Caki2 (cell line): Measurements from ENCODE around the gene KLRG1. TPM values are rescaled to one million over a fixed set of nuclear protein-coding genes. Genes with fewer than 3 reads are reported as not detected.

ENCODE experiments used
- DNase-seq: peaks from one replicate; pipeline ENCODE4 v3.0.0-alpha.2; 2015; ENCODE audit warnings: low read depth
- in situ Hi-C: cut with HindIII; loops from 2 replicates; pipeline ENCODE4 v1.10.0; 2016; ENCODE audit warnings: low sequenced_read_pairs, low pct_unique_long_range_greater_than_20kb, mixed read lengths
- total RNA-seq: library from RNA; depleted of rRNA; stranded (reverse); fragments of >200 nt; shearing (Covaris generic); gene quantifications from 2 replicates; pipeline ENCODE4 v1.2.3, GENCODE V29; 2014; ENCODE audit warnings: low replicate concordance; rRNA removed

KLRG1 gene
- total RNA-seq, 1 experiment from 2014 or later: 4.2 TPM

DNA sequence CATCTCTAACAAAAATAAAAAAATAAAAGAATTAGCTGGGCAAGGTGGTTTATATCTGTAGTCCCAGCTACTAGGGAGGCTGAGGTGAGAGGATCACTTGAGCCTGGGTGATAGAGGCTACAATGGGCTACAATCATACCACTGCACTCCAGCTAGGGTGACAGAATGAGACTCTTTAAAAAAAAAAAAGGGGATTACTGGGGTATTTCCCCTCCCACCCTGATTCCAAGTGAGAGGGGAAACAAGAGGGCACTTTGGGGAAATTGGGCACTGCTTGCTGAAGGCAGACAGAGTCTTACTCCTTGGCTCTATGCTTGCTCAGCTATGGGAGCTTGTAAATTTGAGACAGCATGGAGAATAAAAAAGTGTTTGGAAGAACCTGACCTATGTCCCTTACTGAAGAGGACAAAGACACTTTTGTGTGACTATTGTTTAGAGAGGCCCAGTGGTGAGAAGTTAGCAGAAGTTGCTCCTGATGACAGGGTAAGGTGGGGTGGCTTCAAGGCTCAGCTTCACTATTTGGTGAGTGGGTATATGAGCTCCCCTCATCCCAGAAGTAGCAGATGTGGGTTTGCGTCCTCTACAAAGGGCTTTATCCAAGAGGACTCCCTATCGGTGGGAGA, 44.0 kb downstream of the KLRG1 start:
- in situ Hi-C loops: no loop called here
- no peak for DNase-seq

DNA sequence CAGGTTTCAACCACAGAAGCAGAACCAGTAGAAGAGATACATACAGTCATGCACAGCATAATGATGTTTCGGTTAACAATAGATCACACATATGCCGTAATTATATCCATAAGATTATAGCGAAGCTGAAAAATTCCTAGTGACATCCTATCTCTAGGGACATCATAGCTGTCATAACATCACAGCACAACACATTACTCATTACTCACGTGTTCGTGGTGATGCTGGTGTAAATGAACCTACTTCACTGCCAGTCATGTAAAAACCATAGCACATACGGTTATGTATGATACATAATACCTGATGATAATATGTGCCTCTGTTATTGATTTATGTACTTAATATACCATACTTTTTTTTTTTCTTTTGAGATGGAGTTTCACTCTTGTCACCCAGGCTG, 44.7 kb downstream of the KLRG1 start:
- no peak for DNase-seq
- in situ Hi-C loops: no loop called here

DNA sequence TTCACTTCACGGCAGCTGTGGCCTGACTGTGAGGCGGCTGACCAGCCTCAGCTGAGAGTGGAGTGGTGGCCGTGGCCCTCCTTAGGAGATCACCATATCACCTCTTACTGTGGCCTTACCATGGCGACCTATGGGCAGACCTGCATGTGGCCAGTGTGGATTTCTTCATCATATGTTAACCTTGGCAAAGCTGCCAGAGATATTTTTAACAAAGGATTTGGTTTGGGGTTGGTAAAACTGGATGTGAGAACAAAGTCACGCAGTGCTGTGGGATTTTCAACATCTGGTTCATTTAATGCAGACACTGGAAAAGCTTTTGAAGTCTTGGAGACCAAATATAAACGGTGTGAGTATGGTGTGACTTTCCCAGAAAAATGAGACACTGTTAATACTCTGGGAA, 46.9 kb downstream of the KLRG1 start:
- no peak for DNase-seq
- in situ Hi-C loops: no loop called here

GRCh38 chr12:9037431-9037830, 48.1 kb downstream of the KLRG1 start:
- DNase-seq: no peak
- in situ Hi-C loops: no loop called here

GRCh38 chr12:9039397-9039977, 50.1 kb downstream of the KLRG1 start:
- in situ Hi-C loops: no loop called here
- DNase-seq: peak; percentile 28

GRCh38 chr12:9040484-9041186, 51.3 kb downstream of the KLRG1 start:
- no peak for DNase-seq
- in situ Hi-C loops: no loop called here

- in situ Hi-C loops: no loop called here
- DNase-seq: no peak
Observed at GRCh38 chr12:9041321-9041720, 52.0 kb downstream of the KLRG1 start.

DNA sequence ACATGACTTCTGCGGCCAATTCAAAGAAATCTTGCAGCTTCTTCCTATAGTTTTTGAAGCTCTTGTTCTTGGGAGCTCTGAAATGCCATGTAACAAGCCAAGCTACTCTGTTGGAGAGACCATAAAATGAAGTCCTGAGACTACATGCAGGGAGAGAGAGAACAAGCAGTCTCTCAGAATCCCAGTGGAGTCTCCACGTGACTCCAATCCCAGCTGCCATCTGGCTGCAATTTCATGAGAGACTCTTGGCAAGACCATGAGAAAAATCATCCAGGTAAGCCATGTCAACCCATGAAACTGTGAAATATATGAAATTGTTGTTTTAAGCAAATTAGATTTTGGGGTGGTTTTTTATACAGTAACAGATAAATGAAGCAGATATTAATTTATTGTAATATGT, 54.4 kb downstream of the KLRG1 start:
- no peak for DNase-seq
- in situ Hi-C loops: no loop called here

GRCh38 chr12:9047105-9047504, 57.8 kb downstream of the KLRG1 start:
- in situ Hi-C loops: no loop called here
- DNase-seq: no peak

- no peak for DNase-seq
- in situ Hi-C loops: no loop called here
Observed at GRCh38 chr12:9048930-9049329, 59.6 kb downstream of the KLRG1 start.

DNA sequence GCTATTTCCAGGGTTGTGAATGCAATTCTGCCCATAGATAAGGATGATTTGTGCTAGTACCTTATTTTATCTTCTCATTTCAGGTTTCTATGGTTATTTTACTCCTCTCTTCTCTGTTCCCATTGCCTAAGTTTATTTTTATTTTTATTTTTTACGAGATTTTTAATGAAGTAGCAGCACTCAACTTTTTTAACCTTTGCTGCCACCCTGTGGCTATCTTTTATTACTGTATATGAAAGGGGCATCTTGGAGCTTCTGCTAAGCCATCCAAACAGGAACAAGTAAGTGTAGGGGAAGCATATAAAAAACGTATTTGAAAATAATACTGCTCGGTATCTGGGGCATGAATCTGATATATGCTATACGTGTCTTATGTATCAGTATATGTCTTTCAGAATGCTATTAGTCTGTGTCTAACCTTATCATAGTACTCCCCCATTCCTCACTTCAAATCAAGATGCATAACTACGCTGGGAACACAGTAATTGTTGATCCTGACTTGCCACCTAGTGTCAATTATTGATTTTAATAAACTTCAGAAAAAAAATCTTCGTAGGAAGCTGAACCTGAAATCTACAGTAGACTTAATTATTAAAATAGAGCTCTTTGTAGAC, 60.3 kb downstream of the KLRG1 start:
- in situ Hi-C loops: no loop called here
- peak; percentile 43 for DNase-seq

- in situ Hi-C loops: no loop called here
- no peak for DNase-seq
Observed at GRCh38 chr12:9050521-9051157, 61.3 kb downstream of the KLRG1 start.

DNA sequence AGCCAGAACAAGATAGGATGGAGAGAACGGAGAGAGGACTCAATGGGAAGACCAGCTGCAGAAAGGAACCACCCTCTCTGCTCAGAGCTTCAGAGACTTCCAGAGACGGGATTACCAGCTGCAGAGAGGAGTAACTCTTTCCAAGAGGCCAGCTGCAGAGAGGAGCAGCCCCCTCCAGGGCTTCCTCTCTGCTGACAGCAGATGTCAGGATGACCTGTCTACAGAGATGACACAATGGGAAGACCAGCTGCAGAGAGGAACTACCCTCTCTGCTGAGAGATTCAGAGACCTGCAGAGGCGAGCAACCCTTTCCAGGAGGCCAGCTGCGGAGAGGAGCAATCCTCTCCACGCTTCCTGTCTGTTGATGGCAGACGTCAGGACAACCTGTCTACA, 61.8 kb downstream of the KLRG1 start:
- in situ Hi-C loops: no loop called here
- no peak for DNase-seq

GRCh38 chr12:9052610-9053009, 63.3 kb downstream of the KLRG1 start:
- DNase-seq: no peak
- in situ Hi-C loops: no loop called here

Other genes starting within 250 kb of the KLRG1 start
- gene A2ML1, start 166.9 kb upstream of the KLRG1 start, total RNA-seq: not detected in 2 replicates
- 5.9 and 8.0 TPM in 2 replicates for gene PHC1, start 75.0 kb upstream of the KLRG1 start, total RNA-seq
- gene M6PR, start 39.9 kb upstream of the KLRG1 start, total RNA-seq: 157 and 179 TPM in 2 replicates
- not detected in 2 replicates for gene A2M, start 126.4 kb downstream of the KLRG1 start, total RNA-seq
- gene PZP, start 218.8 kb downstream of the KLRG1 start, total RNA-seq: not detected in 2 replicates